Prostate gland (tissue), 2 donors: Measurements from ENCODE around the gene SP6. TPM values are rescaled to one million over a fixed set of nuclear protein-coding genes. Genes with fewer than 3 reads are reported as not detected.
A peak's percentile ranks its signal among the peaks of the same experiment; 100 is the strongest.

Experiments used
- DNase-seq: peaks from one replicate; pipeline ENCODE4 v3.0.0-alpha.2; 2019; ENCODE audit warnings: low spot score
- H3K27ac ChIP-seq, 2 donors: fragments of 200-600 bp; sonication (generic); 2 replicates each; pipeline ENCODE4 v1.5.1; 2017 to 2019
- H3K27me3 ChIP-seq: fragments of 200-600 bp; sonication (generic); replicated peaks from 2 replicates; pipeline ENCODE4 v1.5.1; 2019; ENCODE audit not compliant: insufficient read depth
- H3K36me3 ChIP-seq, 2 donors: fragments of 200-600 bp; sonication (generic); 1 replicate in 1 of 2; 2 replicates in 1 of 2; pipeline versions ENCODE4 v1.5.1 to v1.8.1; 2017 to 2019
- H3K4me1 ChIP-seq: fragments of 200-600 bp; sonication (generic); replicated peaks from 2 replicates; pipeline ENCODE4 v1.5.1; 2019
- H3K4me3 ChIP-seq, 2 donors: fragments of 200-600 bp; sonication (generic); 2 replicates each; pipeline ENCODE4 v1.5.1; 2017 to 2019
- H3K9me3 ChIP-seq: fragments of 200-600 bp; sonication (generic); 2 replicates; pipeline ENCODE4 v1.5.1; 2017
- CTCF ChIP-seq, 4 experiments: fragments of 200-600 bp in 2 of 4; fragments of 450-650 bp in 2 of 4; sonication (generic) in 2 of 4; IDR thresholded peaks; 1 replicate in 3 of 4; 2 replicates in 1 of 4; pipeline ENCODE4 v1.5.1; 2016 to 2019; ENCODE audit warnings: antibody characterized with exemption in 4 of 4, mild to moderate bottlenecking in 2 of 4, moderate library complexity in 2 of 4
- POLR2A ChIP-seq: fragments of 450-650 bp; IDR thresholded peaks from one replicate; pipeline ENCODE4 v1.6.1; 2016; ENCODE audit warnings: antibody characterized with exemption, mild to moderate bottlenecking
- POLR2AphosphoS5 ChIP-seq: sonication (generic); formaldehyde crosslinking; IDR thresholded peaks from one replicate; pipeline ENCODE4 v1.6.1; 2017; ENCODE audit warnings: antibody characterized with exemption
- WGBS: methylation state at CpG from one replicate; pipeline ENCODE4 v1.1.5; 2018; 5-methylcytosine and 5-hydroxymethylcytosine counted together
- intact Hi-C: fragments of 100-400 bp; cut with DNase I; formaldehyde crosslinking; loops from one replicate; pipeline ENCODE4 v1.14.2; 2022
- total RNA-seq, 2 donors: library from RNA; depleted of rRNA; stranded (reverse); fragments of >200 nt; gene quantifications; one replicate each; pipeline ENCODE4 v1.1.0, GENCODE V29; 2016

The SP6 gene
- total RNA-seq, 2 donors from 2014 or later: 1.4 to 3.1 TPM

GRCh38 chr17:47820033-47820789, 30.8 kb downstream of the SP6 start:
- H3K9me3 ChIP-seq: no peaks in the 10 kb centered on the region
- no peak for DNase-seq
- TF ChIP-seq CTCF (IDR thresholded peaks at IDR 0.05): no peak
- TF ChIP-seq POLR2A: no peak
- TF ChIP-seq POLR2AphosphoS5: no peak
- no peak overlapping the region for H3K27ac ChIP-seq
- peaks cover 12% of the 10 kb centered on the region for H3K4me1 ChIP-seq
- 65% methylated on average over 12 of the region's 12 CpGs for WGBS
- H3K27me3 ChIP-seq: no peaks in the 10 kb centered on the region
- peaks cover 5 to 13% of the 10 kb centered on the region in 2 donors for H3K36me3 ChIP-seq
- intact Hi-C loops: no loop called here
- peak overlapping the region in 1 of 2 donors; percentile 57 for H3K4me3 ChIP-seq

- Histone ChIP-seq H3K9me3 (no peaks in the 10 kb centered on the region), H3K27ac (no peak overlapping the region), H3K27me3 (no peaks in the 10 kb centered on the region), H3K4me1 (peaks cover 12% of the 10 kb centered on the region), H3K4me3 (no peak overlapping the region), H3K36me3 (peaks cover 5 to 18% of the 10 kb centered on the region in 2 donors)
- intact Hi-C loops: no loop called here
- TF ChIP-seq POLR2A (no peak), POLR2AphosphoS5 (no peak), CTCF (IDR thresholded peaks at IDR 0.05) (no peak)
- 78% methylated on average over 10 of the region's 10 CpGs for WGBS
- no peak for DNase-seq
These were observed 31.5 kb downstream of the SP6 start for GRCh38 chr17:47819475-47819874.

- Histone ChIP-seq H3K27ac (no peak overlapping the region), H3K4me3 (no peak overlapping the region), H3K36me3 (peaks cover 5 to 9% of the 10 kb centered on the region in 2 donors), H3K9me3 (no peaks in the 10 kb centered on the region), H3K27me3 (no peaks in the 10 kb centered on the region), H3K4me1 (peaks cover 12% of the 10 kb centered on the region)
- intact Hi-C loops: no loop called here
- DNase-seq: no peak
- 75% methylated on average over 11 of the region's 11 CpGs for WGBS
- TF ChIP-seq CTCF (IDR thresholded peaks at IDR 0.05) (no peak), POLR2AphosphoS5 (no peak), POLR2A (no peak)
These were observed 32.8 kb downstream of the SP6 start for GRCh38 chr17:47818002-47818695.

GRCh38 chr17:47816947-47817346, 34.0 kb downstream of the SP6 start:
- DNase-seq: no peak

More at GRCh38 chr17:47816947-47817346, 34.0 kb downstream of the SP6 start:
- Histone ChIP-seq H3K27ac (no peak overlapping the region), H3K4me3 (no peak overlapping the region), H3K9me3 (no peaks in the 10 kb centered on the region), H3K36me3 (peaks cover 5 to 9% of the 10 kb centered on the region in 2 donors), H3K4me1 (peaks cover 10% of the 10 kb centered on the region), H3K27me3 (no peaks in the 10 kb centered on the region)
- no peak for TF ChIP-seq POLR2A
- TF ChIP-seq POLR2AphosphoS5: no peak
- no peak for TF ChIP-seq CTCF (IDR thresholded peaks at IDR 0.05)
- intact Hi-C loops: no loop called here
- WGBS: 93% methylated on average over 10 of the region's 10 CpGs
